ENCODE measurements around the gene KLRG1. TPM values are rescaled to one million over a fixed set of nuclear protein-coding genes. Genes with fewer than 3 reads are reported as not detected.

KLRG1 gene
- total and polyA plus RNA-seq, 4 donors = 0.49 to 6.5 (median 1.6) TPM

DNA sequence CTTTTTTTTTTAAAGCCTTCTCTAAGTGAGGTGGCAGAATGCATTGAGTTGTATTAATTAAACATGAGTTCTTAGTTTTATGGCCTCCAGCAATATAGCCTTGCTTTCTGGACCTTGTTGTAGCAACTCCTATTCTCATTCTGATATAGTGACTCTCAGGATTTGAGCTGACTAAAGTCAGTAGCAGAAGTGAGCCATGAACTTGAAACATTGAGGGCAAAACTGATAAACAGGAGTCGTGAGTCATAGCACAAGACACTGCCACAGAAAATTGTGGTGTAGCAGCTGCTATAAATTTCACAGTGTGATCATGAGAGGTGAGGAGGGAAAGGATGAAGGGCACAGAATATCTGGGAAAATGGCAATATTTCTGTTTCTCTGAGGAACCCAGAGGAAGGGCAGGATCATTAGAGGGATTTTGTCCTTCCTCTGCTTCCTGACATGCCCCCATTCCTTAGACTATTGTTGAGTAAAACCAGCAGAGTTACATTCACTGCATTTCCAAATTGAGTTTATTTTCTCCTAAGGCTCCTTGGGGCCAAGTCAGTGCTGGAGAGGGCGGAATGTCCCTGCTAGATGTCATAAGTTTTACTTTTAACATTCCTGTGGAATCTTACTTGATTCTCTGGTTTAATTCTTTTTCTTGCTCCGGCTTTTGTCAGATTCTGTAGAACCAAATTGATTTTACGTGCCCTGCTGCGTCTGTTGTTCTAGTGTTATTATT, 7.5 kb downstream of the KLRG1 start:
- Histone ChIP-seq H3K9ac (ENCODE audit: insufficient read depth in 1 of 2, low read length in 2 of 2) (no peak overlapping the region), H3K27ac (ENCODE audit: low read depth in 1 of 2, low read length in 1 of 2) (peak overlapping the region in 1 of 2 donors; percentile 21), H3K36me3 (ENCODE audit: control insufficient read depth in 4 of 4, insufficient read depth in 4 of 4, low read length in 4 of 4) (no peaks in the 10 kb centered on the region), H3K9me3 (ENCODE audit: control insufficient read depth in 4 of 4, insufficient read depth in 3 of 4, low read length in 3 of 4) (no peaks in the 10 kb centered on the region), H3K4me3 (no peak overlapping the region), H3K4me1 (ENCODE audit: control insufficient read depth in 5 of 5, insufficient read depth in 5 of 5, low read length in 5 of 5) (peaks cover 0 to 3% (median 0%) of the 10 kb centered on the region in 5 donors), H3K27me3 (ENCODE audit: control insufficient read depth in 3 of 3, insufficient read depth in 3 of 3, low read length in 2 of 3) (no peaks in the 10 kb centered on the region)
- TF ChIP-seq, protein P1, sequence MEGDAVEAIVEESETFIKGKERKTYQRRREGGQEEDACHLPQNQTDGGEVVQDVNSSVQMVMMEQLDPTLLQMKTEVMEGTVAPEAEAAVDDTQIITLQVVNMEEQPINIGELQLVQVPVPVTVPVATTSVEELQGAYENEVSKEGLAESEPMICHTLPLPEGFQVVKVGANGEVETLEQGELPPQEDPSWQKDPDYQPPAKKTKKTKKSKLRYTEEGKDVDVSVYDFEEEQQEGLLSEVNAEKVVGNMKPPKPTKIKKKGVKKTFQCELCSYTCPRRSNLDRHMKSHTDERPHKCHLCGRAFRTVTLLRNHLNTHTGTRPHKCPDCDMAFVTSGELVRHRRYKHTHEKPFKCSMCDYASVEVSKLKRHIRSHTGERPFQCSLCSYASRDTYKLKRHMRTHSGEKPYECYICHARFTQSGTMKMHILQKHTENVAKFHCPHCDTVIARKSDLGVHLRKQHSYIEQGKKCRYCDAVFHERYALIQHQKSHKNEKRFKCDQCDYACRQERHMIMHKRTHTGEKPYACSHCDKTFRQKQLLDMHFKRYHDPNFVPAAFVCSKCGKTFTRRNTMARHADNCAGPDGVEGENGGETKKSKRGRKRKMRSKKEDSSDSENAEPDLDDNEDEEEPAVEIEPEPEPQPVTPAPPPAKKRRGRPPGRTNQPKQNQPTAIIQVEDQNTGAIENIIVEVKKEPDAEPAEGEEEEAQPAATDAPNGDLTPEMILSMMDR (IDR thresholded peaks at IDR 0.05; ENCODE audit: control extremely low read depth, extremely low read depth) = no peak
- WGBS, 2 donors = 84 to 85% methylated on average over 5 of the region's 5 CpGs
- ATAC-seq (ENCODE audit: insufficient read depth, low FRiP score) (no peak), DNase-seq (no peak)

DNA sequence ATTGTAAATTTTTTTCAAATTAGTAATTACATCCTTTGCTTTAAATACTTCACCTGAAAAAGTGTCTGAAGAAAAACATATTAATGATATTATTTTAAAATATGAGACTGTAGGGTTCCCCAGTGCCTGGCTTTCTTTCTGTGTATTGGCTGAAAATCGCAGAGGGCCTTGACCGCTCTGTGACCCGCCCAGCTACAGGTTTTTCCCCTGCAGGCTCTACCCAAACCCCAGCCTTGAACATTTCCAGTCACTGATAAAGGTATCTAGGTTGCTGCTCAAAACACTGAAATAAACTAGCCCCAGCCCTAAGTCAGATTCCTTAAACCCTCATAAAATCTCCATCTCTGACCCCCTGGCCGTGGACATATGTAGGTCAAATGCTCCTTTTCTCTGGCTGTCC, 11.9 kb downstream of the KLRG1 start:
- Histone ChIP-seq H3K9me3 (ENCODE audit: control insufficient read depth in 4 of 4, insufficient read depth in 3 of 4, low read length in 3 of 4) (no peaks in the 10 kb centered on the region), H3K36me3 (ENCODE audit: control insufficient read depth in 4 of 4, insufficient read depth in 4 of 4, low read length in 4 of 4) (no peaks in the 10 kb centered on the region), H3K9ac (ENCODE audit: insufficient read depth in 1 of 2, low read length in 2 of 2) (no peak overlapping the region), H3K27ac (ENCODE audit: low read depth in 1 of 2, low read length in 1 of 2) (no peak overlapping the region), H3K4me1 (ENCODE audit: control insufficient read depth in 5 of 5, insufficient read depth in 5 of 5, low read length in 5 of 5) (no peaks in the 10 kb centered on the region), H3K27me3 (ENCODE audit: control insufficient read depth in 3 of 3, insufficient read depth in 3 of 3, low read length in 2 of 3) (no peaks in the 10 kb centered on the region), H3K4me3 (no peak overlapping the region)
- DNase-seq (no peak), ATAC-seq (ENCODE audit: insufficient read depth, low FRiP score) (no peak)
- WGBS, 2 donors = 97 to 98% methylated on average over 4 of the region's 4 CpGs
- TF ChIP-seq, protein P1 (IDR thresholded peaks at IDR 0.05; ENCODE audit: control extremely low read depth, extremely low read depth) = no peak

DNA sequence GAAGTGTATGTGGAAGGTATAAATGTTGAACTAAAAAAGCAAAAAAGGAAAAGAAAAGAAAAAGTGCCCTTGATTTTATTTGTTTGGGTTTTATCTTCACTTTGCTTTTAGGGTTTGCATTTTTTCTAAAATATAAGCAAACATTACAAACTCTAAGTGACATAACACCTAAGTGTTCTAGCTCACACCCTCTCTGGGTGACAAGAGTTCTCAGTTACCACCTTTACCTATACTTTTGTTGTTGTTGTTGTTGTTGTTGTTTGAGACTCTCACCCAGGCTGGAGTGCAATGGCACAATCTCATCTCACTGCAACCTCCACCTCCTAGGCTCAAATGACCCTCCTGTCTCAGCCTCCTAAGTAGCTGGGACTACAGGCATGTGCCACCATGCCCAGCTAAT, 13.0 kb downstream of the KLRG1 start:
- TF ChIP-seq, protein P1 (IDR thresholded peaks at IDR 0.05; ENCODE audit: control extremely low read depth, extremely low read depth) = no peak
- DNase-seq = no peak
- H3K9me3 ChIP-seq (ENCODE audit: control insufficient read depth in 4 of 4, insufficient read depth in 3 of 4, low read length in 3 of 4) = no peaks in the 10 kb centered on the region
- H3K27ac ChIP-seq (ENCODE audit: low read depth in 1 of 2, low read length in 1 of 2) = no peak overlapping the region
- no peaks in the 10 kb centered on the region for H3K4me1 ChIP-seq (ENCODE audit: control insufficient read depth in 5 of 5, insufficient read depth in 5 of 5, low read length in 5 of 5)
- H3K36me3 ChIP-seq (ENCODE audit: control insufficient read depth in 4 of 4, insufficient read depth in 4 of 4, low read length in 4 of 4) = no peaks in the 10 kb centered on the region
- H3K27me3 ChIP-seq (ENCODE audit: control insufficient read depth in 3 of 3, insufficient read depth in 3 of 3, low read length in 2 of 3) = no peaks in the 10 kb centered on the region
- no peak overlapping the region for H3K4me3 ChIP-seq
- no peak for ATAC-seq (ENCODE audit: insufficient read depth, low FRiP score)
- H3K9ac ChIP-seq (ENCODE audit: insufficient read depth in 1 of 2, low read length in 2 of 2) = no peak overlapping the region

DNA sequence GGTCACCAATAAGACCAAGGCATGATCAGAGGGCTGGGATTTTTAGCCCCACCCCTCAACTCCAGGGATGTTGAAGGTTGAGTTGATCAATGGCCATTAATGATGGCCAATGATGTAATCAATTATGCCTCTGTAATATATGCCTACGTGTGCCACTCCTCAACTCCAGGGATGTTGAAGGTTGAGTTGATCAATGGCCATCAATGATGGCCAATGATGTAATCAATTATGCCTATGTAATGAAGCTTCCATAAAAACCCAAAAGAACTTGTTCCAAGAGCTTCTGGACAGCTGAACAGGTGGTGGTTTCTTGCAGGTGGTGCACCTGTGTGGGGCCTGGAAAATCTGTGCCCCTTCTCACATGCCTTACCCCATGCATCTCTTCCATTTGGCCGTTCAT, 33.2 kb downstream of the KLRG1 start:
- Histone ChIP-seq H3K4me3 (no peak overlapping the region), H3K36me3 (ENCODE audit: control insufficient read depth in 4 of 4, insufficient read depth in 4 of 4, low read length in 4 of 4) (no peaks in the 10 kb centered on the region), H3K9ac (ENCODE audit: insufficient read depth in 1 of 2, low read length in 2 of 2) (no peak overlapping the region), H3K9me3 (ENCODE audit: control insufficient read depth in 4 of 4, insufficient read depth in 3 of 4, low read length in 3 of 4) (no peaks in the 10 kb centered on the region), H3K4me1 (ENCODE audit: control insufficient read depth in 5 of 5, insufficient read depth in 5 of 5, low read length in 5 of 5) (no peaks in the 10 kb centered on the region), H3K27ac (ENCODE audit: low read depth in 1 of 2, low read length in 1 of 2) (no peak overlapping the region), H3K27me3 (ENCODE audit: control insufficient read depth in 3 of 3, insufficient read depth in 3 of 3, low read length in 2 of 3) (no peaks in the 10 kb centered on the region)
- WGBS, 2 donors = 91 to 97% methylated on average over 2 of the region's 2 CpGs
- no peak for ATAC-seq (ENCODE audit: insufficient read depth, low FRiP score)
- DNase-seq = no peak
- TF ChIP-seq, protein P1 (IDR thresholded peaks at IDR 0.05; ENCODE audit: control extremely low read depth, extremely low read depth) = no peak

Measured in lung (tissue), 12 donors.